Colonic mucosa (tissue), 4 donors: ENCODE measurements around the gene SRPRA. TPM values are rescaled to one million over a fixed set of nuclear protein-coding genes. Genes with fewer than 3 reads are reported as not detected.

Experiments
- DNase-seq: peaks from one replicate; pipeline ENCODE4 v3.0.0-alpha.2; 2020
- H3K27ac ChIP-seq: fragments of 200-600 bp; one replicate; pipeline ENCODE4 v1.8.0; 2021
- H3K27me3 ChIP-seq: fragments of 200-600 bp; one replicate; pipeline ENCODE4 v1.8.0; 2021
- H3K36me3 ChIP-seq: fragments of 200-600 bp; one replicate; pipeline ENCODE4 v1.8.0; 2021
- H3K4me1 ChIP-seq: fragments of 200-600 bp; one replicate; pipeline ENCODE4 v1.8.0; 2021; ENCODE audit warnings: mild to moderate bottlenecking
- H3K4me3 ChIP-seq: fragments of 200-600 bp; one replicate; pipeline ENCODE4 v1.8.0; 2021
- H3K9ac ChIP-seq, 2 donors: one replicate each; pipeline ENCODE4 v1.7.0; 2013; ENCODE audit warnings: control low read depth in 2 of 2, low read depth in 2 of 2, low read length in 2 of 2
- H3K9me3 ChIP-seq: fragments of 200-600 bp; one replicate; pipeline ENCODE4 v1.8.0; 2021
- CTCF ChIP-seq: fragments of 200-600 bp; IDR thresholded peaks from one replicate; pipeline ENCODE4 v1.8.0; 2022; ENCODE audit warnings: antibody characterized with exemption, mild to moderate bottlenecking
- intact Hi-C: fragments of 100-400 bp; cut with DNase I; formaldehyde crosslinking; loops from one replicate; pipeline ENCODE4 v1.14.1; 2022
- total RNA-seq, 2 donors: library from RNA; stranded (reverse); fragmentation: NEBNext Ultra II Directional in 1 of 2; extraction: Animal tissue kit (Norgen Biotek cat#: 25700) in 1 of 2; gene quantifications; one replicate each; pipeline ENCODE4 v1.2.1, GENCODE V29; 2021
- donor health status: healthy.
- donor health status: DM: no; HTN: no; CAD: no.
- donor health status: DM: no; HTN: no; CAD: no.

The SRPRA gene
- total RNA-seq, 2 donors from 2014 or later = 75.8 to 102 TPM

DNA sequence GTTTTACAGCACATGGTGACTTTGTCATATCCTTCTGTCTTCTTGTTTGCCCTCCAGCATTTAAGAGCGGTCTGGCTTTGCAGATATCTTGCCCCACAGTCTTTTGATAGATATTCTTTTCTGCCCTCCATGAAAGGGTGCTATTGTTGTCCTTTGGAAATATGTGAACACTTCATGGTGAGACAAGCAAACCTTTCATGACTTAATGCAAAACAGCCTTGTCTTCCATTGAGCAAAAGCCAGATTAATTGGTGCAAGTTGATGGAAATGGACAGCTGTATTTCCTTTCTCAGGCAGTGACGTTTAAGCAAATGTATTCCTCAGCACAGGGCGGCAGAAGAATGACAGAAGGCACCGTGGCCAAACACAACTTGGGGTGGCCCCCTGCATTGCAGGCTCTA, 39.6 kb upstream of the SRPRA start:
- Histone ChIP-seq H3K4me1 (peaks cover 9% of the 10 kb centered on the region), H3K9me3 (no peaks in the 10 kb centered on the region), H3K27me3 (no peaks in the 10 kb centered on the region), H3K4me3 (no peak overlapping the region), H3K36me3 (no peaks in the 10 kb centered on the region), H3K9ac (no peak overlapping the region), H3K27ac (no peak overlapping the region)
- DNase-seq = no peak
- no peak for TF ChIP-seq CTCF
- intact Hi-C loops = loop anchor here (10.0 kb wide), 1 partner anchor 687 kb away; no protein-coding TSS in a partner anchor

GRCh38 chr11:126307706-126308105, 39.0 kb upstream of the SRPRA start:
- Histone ChIP-seq H3K9ac (no peak overlapping the region), H3K27ac (no peak overlapping the region), H3K9me3 (no peaks in the 10 kb centered on the region), H3K4me3 (no peak overlapping the region), H3K4me1 (peaks cover 9% of the 10 kb centered on the region), H3K27me3 (no peaks in the 10 kb centered on the region), H3K36me3 (no peaks in the 10 kb centered on the region)
- DNase-seq = no peak
- intact Hi-C loops = loop anchor here (10.0 kb wide), 1 partner anchor 687 kb away; no protein-coding TSS in a partner anchor
- no peak for TF ChIP-seq CTCF

GRCh38 chr11:126305699-126306098, 37.0 kb upstream of the SRPRA start:
- Histone ChIP-seq H3K9ac (no peak overlapping the region), H3K9me3 (no peaks in the 10 kb centered on the region), H3K4me3 (no peak overlapping the region), H3K36me3 (no peaks in the 10 kb centered on the region), H3K27me3 (no peaks in the 10 kb centered on the region), H3K27ac (no peak overlapping the region), H3K4me1 (peaks cover 5% of the 10 kb centered on the region)
- DNase-seq = no peak
- no peak for TF ChIP-seq CTCF
- intact Hi-C loops = loop anchor here (10.0 kb wide), 1 partner anchor 689 kb away; no protein-coding TSS in a partner anchor

DNA sequence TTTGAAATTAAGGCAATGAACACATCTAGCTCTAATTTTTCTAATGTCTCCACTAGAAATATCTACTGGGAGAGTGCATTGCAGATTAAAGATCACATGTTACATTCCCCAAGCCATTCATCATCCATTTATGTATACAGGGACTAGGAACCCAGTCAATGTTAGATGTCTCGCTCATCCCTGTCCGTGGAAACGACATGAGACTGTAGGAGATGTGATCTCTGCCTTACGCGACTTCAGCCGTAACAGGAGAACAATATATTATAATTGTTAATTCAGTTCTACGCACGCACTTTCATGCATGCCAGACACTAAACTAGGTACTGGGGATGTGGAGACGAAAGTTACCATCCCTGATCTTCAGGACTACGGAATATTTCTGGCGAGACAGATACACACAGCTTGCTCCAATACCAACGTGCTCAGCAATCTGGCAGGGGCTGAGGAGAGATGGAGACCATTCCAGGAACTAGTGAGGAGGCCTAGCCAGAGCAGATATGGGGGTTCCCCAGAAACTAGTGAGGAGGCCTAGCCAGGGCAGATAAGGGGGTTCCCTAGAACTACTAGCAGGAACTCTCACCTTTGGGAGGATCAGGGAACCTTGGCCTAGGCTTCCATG, 35.9 kb upstream of the SRPRA start:
- no peak for DNase-seq
- peaks cover 5% of the 10 kb centered on the region for H3K4me1 ChIP-seq
- no peaks in the 10 kb centered on the region for H3K27me3 ChIP-seq
- H3K4me3 ChIP-seq = peak overlapping the region; percentile 56
- H3K27ac ChIP-seq = peak overlapping the region; percentile 81
- peak overlapping the region; percentile 72 to 83 for H3K9ac ChIP-seq
- TF ChIP-seq CTCF = no peak
- no peaks in the 10 kb centered on the region for H3K36me3 ChIP-seq
- intact Hi-C loops = loop anchor here (10.0 kb wide), 1 partner anchor 690 kb away; no protein-coding TSS in a partner anchor
- no peaks in the 10 kb centered on the region for H3K9me3 ChIP-seq

GRCh38 chr11:126303623-126304456, 35.1 kb upstream of the SRPRA start, which contains the start of gene DCPS:
Gene DCPS (plus strand): TSS chr11:126304060. CDS start chr11:126304081, 21 bp downstream.
- intact Hi-C loops = loop anchor here (10.0 kb wide), 1 partner anchor 691 kb away; no protein-coding TSS in a partner anchor
- no peaks in the 10 kb centered on the region for H3K27me3 ChIP-seq
- peak; percentile 91 for DNase-seq
- H3K9ac ChIP-seq = peak within 1 kb of the TSS; percentile 83 to 94
- no peak for TF ChIP-seq CTCF
- peak within 1 kb of the TSS; percentile 56 for H3K4me3 ChIP-seq
- no peaks in the 10 kb centered on the region for H3K36me3 ChIP-seq
- H3K27ac ChIP-seq = peak within 1 kb of the TSS; percentile 81
- H3K9me3 ChIP-seq = no peaks in the 10 kb centered on the region
- H3K4me1 ChIP-seq = peaks cover 5% of the 10 kb centered on the region
